Measurements from ENCODE around the gene APOO.

DNA sequence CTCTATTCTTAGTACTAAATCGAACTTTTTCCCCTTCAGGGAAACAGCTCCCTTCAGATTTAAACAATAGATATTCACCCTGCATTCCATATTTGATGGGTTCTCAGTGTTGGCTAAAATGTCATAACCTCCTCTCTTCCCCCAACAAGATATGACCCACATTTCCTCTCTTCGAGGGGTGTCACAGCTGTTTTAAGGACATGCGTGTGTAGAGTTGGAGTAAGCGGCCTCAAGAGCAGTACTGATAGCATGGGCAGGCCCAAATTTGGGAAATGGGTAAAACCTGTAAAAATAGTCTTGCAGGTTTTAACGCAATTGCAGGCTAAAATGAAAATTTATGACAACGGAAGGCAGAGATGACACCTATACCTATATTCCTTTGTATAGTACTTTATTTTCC is 96.1 kb downstream of the APOO start:
- TF ChIP-seq TAF1 (IDR thresholded peaks at IDR 0.05; ENCODE audit: low read depth) (no peak), TEAD4 (IDR thresholded peaks at IDR 0.05) (no peak), YY1 (IDR thresholded peaks at IDR 0.05; ENCODE audit: low read depth) (no peak)
- TF ChIP-seq, protein P1, sequence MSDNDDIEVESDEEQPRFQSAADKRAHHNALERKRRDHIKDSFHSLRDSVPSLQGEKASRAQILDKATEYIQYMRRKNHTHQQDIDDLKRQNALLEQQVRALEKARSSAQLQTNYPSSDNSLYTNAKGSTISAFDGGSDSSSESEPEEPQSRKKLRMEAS (IDR thresholded peaks at IDR 0.05) = no peak
